Esophagus muscularis mucosa (tissue), 4 donors: Measurements from ENCODE around the gene LSM3. TPM values are rescaled to one million over a fixed set of nuclear protein-coding genes. Genes with fewer than 3 reads are reported as not detected.

Source experiments
- DNase-seq: peaks from one replicate; pipeline ENCODE4 v3.0.0-alpha.2; 2017; ENCODE audit errors: extremely low spot score
- H3K27ac ChIP-seq, 4 donors: fragments of 200-600 bp; sonication (generic); replicated peaks in 1 of 4; 1 replicate in 3 of 4; 2 replicates in 1 of 4; pipeline ENCODE4 v1.5.1; 2016 to 2019; ENCODE audit warnings: mild to moderate bottlenecking in 1 of 4
- H3K27me3 ChIP-seq, 4 donors: fragments of 200-600 bp; sonication (generic); one replicate each; pipeline versions ENCODE4 v1.5.1 to v1.6.0; 2016 to 2019
- H3K36me3 ChIP-seq, 4 donors: fragments of 200-600 bp; sonication (generic); one replicate each; pipeline ENCODE4 v1.5.1; 2016 to 2019
- H3K4me1 ChIP-seq, 4 donors: fragments of 200-600 bp; sonication (generic); one replicate each; pipeline ENCODE4 v1.5.1; 2016 to 2019
- H3K4me3 ChIP-seq, 4 donors: fragments of 200-600 bp; sonication (generic); 1 replicate in 2 of 4; 2 replicates in 2 of 4; pipeline ENCODE4 v1.5.1; 2016 to 2019; ENCODE audit warnings: mild to moderate bottlenecking in 4 of 4, moderate library complexity in 1 of 4
- H3K9me3 ChIP-seq, 4 donors: fragments of 200-600 bp; sonication (generic); 1 replicate in 3 of 4; 2 replicates in 1 of 4; pipeline ENCODE4 v1.5.1; 2016 to 2019
- EP300 ChIP-seq: sonication (generic); formaldehyde crosslinking; IDR thresholded peaks from one replicate; pipeline ENCODE4 v1.6.1; 2017; ENCODE audit warnings: antibody characterized with exemption
- POLR2A ChIP-seq: fragments of 450-650 bp; IDR thresholded peaks from one replicate; pipeline ENCODE4 v1.6.1; 2017; ENCODE audit warnings: antibody characterized with exemption, moderate library complexity, mild to moderate bottlenecking, low read depth
- POLR2AphosphoS5 ChIP-seq, 2 donors: sonication (generic); formaldehyde crosslinking; IDR thresholded peaks; one replicate each; pipeline ENCODE4 v1.6.1; 2017; ENCODE audit warnings: antibody characterized with exemption in 2 of 2
- WGBS: methylation state at CpG from one replicate; pipeline ENCODE4 v1.1.5; 2018; 5-methylcytosine and 5-hydroxymethylcytosine counted together
- intact Hi-C: fragments of 100-400 bp; cut with DNase I; formaldehyde crosslinking; loops from one replicate; pipeline ENCODE4 v1.15.1; 2023
- total RNA-seq, 4 donors: library from RNA; depleted of rRNA; stranded (reverse); fragments of >200 nt; gene quantifications; one replicate each; pipeline versions ENCODE4 v1.1.0 to v1.2.1, GENCODE V29; 2016
- TF ChIP-seq, protein P1 (sequence below), 3 experiments: fragments of 200-600 bp in 2 of 3; fragments of 450-650 bp in 1 of 3; sonication (generic) in 2 of 3; IDR thresholded peaks; one replicate each; pipeline ENCODE4 v1.5.1; 2017 to 2019; ENCODE audit warnings: antibody characterized with exemption in 3 of 3, mild to moderate bottlenecking in 2 of 3, moderate library complexity in 1 of 3

Gene LSM3
- total RNA-seq, 4 donors from 2014 or later: 8.0 to 12.0 (median 9.6) TPM

DNA sequence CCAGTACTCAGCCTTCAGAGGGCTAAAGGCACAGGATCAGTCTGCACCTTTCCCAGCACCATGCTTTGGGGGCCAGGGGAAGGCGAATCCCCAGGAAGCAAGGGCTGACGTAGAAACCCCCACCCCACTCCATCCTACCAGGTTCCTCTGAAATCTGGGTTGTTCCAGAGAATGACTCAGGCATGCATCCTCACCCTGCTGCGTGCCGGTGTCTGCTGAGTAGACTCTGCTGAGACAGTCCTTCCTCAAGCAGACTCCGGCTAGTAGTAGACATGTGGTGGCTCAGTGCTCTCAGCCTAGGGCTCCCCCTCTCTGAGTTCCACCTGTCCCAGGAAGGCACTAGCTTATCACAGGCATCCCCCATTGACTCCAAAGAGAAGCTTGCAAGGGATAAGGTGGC lies 44.7 kb upstream of the LSM3 start:
- H3K9me3 ChIP-seq: no peaks in the 10 kb centered on the region
- 95% methylated on average over 4 of the region's 5 CpGs for WGBS
- no peak overlapping the region for H3K4me3 ChIP-seq
- no peak for TF ChIP-seq POLR2A
- no peak for TF ChIP-seq POLR2AphosphoS5 (IDR thresholded peaks at IDR 0.05)
- no peak for TF ChIP-seq EP300
- TF ChIP-seq, protein P1, sequence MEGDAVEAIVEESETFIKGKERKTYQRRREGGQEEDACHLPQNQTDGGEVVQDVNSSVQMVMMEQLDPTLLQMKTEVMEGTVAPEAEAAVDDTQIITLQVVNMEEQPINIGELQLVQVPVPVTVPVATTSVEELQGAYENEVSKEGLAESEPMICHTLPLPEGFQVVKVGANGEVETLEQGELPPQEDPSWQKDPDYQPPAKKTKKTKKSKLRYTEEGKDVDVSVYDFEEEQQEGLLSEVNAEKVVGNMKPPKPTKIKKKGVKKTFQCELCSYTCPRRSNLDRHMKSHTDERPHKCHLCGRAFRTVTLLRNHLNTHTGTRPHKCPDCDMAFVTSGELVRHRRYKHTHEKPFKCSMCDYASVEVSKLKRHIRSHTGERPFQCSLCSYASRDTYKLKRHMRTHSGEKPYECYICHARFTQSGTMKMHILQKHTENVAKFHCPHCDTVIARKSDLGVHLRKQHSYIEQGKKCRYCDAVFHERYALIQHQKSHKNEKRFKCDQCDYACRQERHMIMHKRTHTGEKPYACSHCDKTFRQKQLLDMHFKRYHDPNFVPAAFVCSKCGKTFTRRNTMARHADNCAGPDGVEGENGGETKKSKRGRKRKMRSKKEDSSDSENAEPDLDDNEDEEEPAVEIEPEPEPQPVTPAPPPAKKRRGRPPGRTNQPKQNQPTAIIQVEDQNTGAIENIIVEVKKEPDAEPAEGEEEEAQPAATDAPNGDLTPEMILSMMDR (IDR thresholded peaks at IDR 0.05): no peak
- H3K4me1 ChIP-seq: peaks cover 10 to 22% (median 16%) of the 10 kb centered on the region in 4 donors
- DNase-seq: no peak
- intact Hi-C loops: no loop called here
- no peak overlapping the region for H3K27ac ChIP-seq
- H3K27me3 ChIP-seq: no peaks in the 10 kb centered on the region
- peaks cover 82 to 100% (median 95%) of the 10 kb centered on the region in 4 donors for H3K36me3 ChIP-seq

DNA sequence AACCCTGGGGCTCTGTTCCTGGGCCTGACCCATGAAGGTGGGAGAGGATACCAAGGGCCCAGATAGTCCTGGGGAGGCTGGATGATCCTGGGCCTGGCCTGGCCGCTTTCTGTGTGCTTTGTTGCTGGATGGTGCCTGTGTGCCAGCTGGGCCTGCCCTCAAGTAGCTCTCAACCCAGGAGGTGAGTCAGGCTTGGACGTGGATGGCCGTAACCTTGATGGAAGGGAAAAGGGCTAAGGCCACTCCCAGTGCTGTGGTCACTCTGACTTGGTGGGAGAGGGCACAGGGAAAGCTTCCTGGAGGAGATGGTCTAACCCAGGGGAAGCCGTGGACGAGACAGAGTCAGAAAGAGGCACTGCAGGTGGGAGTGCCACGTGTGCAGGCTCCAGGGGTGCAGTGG lies 44.3 kb upstream of the LSM3 start:
- no peaks in the 10 kb centered on the region for H3K9me3 ChIP-seq
- intact Hi-C loops: no loop called here
- H3K27ac ChIP-seq: no peak overlapping the region
- DNase-seq: no peak
- TF ChIP-seq, protein P1 (IDR thresholded peaks at IDR 0.05): no peak
- TF ChIP-seq POLR2A (no peak), POLR2AphosphoS5 (IDR thresholded peaks at IDR 0.05) (no peak)
- H3K27me3 ChIP-seq: no peaks in the 10 kb centered on the region
- H3K4me1 ChIP-seq: peaks cover 10 to 22% (median 16%) of the 10 kb centered on the region in 4 donors
- no peak overlapping the region for H3K4me3 ChIP-seq
- WGBS: 81% methylated on average over 6 of the region's 6 CpGs
- peaks cover 83 to 100% (median 98%) of the 10 kb centered on the region in 4 donors for H3K36me3 ChIP-seq

DNA sequence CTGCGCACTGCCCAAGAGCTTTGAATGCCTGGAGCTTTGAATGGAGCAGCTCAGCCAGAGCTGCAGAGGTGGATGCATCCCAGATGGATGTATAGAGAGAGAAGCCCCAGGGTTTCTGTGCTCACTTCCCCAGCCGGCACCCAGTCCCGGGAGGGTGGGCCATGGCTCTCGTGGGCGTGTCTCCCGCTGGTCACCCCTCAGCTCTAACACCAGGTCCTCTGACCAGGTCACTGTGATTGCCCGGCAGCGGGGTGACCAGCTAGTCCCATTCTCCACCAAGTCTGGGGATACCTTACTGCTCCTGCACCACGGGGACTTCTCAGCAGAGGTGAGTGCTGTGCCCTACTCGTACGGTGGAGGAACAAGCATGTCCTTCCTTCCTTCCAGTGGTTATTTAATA lies 43.0 kb upstream of the LSM3 start:
- no peak for DNase-seq
- H3K4me3 ChIP-seq: no peak overlapping the region
- H3K4me1 ChIP-seq: peaks cover 10 to 20% (median 17%) of the 10 kb centered on the region in 4 donors
- 91% methylated on average over 3 of the region's 11 CpGs for WGBS
- H3K27me3 ChIP-seq: no peaks in the 10 kb centered on the region
- H3K27ac ChIP-seq: no peak overlapping the region
- TF ChIP-seq POLR2A (no peak), POLR2AphosphoS5 (IDR thresholded peaks at IDR 0.05) (no peak), EP300 (no peak)
- TF ChIP-seq, protein P1 (IDR thresholded peaks at IDR 0.05): no peak
- no peaks in the 10 kb centered on the region for H3K9me3 ChIP-seq
- H3K36me3 ChIP-seq: peaks cover 79 to 100% (median 97%) of the 10 kb centered on the region in 4 donors
- intact Hi-C loops: no loop called here

- no peak for DNase-seq
- TF ChIP-seq, protein P1 (IDR thresholded peaks at IDR 0.05): no peak
- TF ChIP-seq EP300: no peak
- TF ChIP-seq POLR2A: no peak
- no peak for TF ChIP-seq POLR2AphosphoS5 (IDR thresholded peaks at IDR 0.05)
- Histone ChIP-seq H3K4me1 (peaks cover 15 to 34% (median 25%) of the 10 kb centered on the region in 4 donors), H3K4me3 (no peak overlapping the region), H3K27ac (peak overlapping the region; percentile 20 to 60 (median 54)), H3K27me3 (no peaks in the 10 kb centered on the region), H3K9me3 (no peaks in the 10 kb centered on the region), H3K36me3 (peaks cover 72 to 100% (median 96%) of the 10 kb centered on the region in 4 donors)
- intact Hi-C loops: no loop called here
- WGBS: no CpG with 5 or more reads among the region's 3 CpGs
These were observed 41.6 kb upstream of the LSM3 start for GRCh38 chr3:14137004-14137403.

GRCh38 chr3:14137445-14137844 lies 41.2 kb upstream of the LSM3 start:
- TF ChIP-seq POLR2A (no peak), EP300 (no peak), POLR2AphosphoS5 (IDR thresholded peaks at IDR 0.05) (no peak)
- TF ChIP-seq, protein P1 (IDR thresholded peaks at IDR 0.05): no peak
- H3K27me3 ChIP-seq: no peaks in the 10 kb centered on the region
- intact Hi-C loops: no loop called here
- no peak overlapping the region for H3K4me3 ChIP-seq
- peak overlapping the region; percentile 20 to 60 (median 54) for H3K27ac ChIP-seq
- H3K9me3 ChIP-seq: no peaks in the 10 kb centered on the region
- peaks cover 20 to 38% (median 30%) of the 10 kb centered on the region in 4 donors for H3K4me1 ChIP-seq
- H3K36me3 ChIP-seq: peaks cover 70 to 100% (median 96%) of the 10 kb centered on the region in 4 donors
- DNase-seq: no peak
- WGBS: 20% methylated on average over 1 of the region's 3 CpGs
